Thyroid gland (tissue), 4 donors: Measurements from ENCODE around the gene DBF4B.

Experiments used
- CTCF ChIP-seq, 6 experiments: fragments of 200-600 bp in 3 of 6; fragments of 450-650 bp in 3 of 6; sonication (generic) in 3 of 6; IDR thresholded peaks; one replicate each; pipeline ENCODE4 v1.5.1; 2016 to 2019; ENCODE audit warnings: antibody characterized with exemption in 6 of 6, mild to moderate bottlenecking in 2 of 6, inconsistent platforms in 1 of 6, moderate library complexity in 1 of 6
- POLR2A ChIP-seq, 2 donors: fragments of 450-650 bp; IDR thresholded peaks; one replicate each; pipeline ENCODE4 v1.6.1; 2017; ENCODE audit warnings: antibody characterized with exemption in 2 of 2, mild to moderate bottlenecking in 2 of 2, moderate library complexity in 1 of 2

GRCh38 chr17:44734272-44734671, 25.8 kb downstream of the DBF4B start:
- TF ChIP-seq POLR2A (IDR thresholded peaks at IDR 0.05) (no peak), CTCF (IDR thresholded peaks at IDR 0.05) (no peak)
